GM12801 (cell line): ENCODE measurements around the gene FGF14.

Source experiments
- CTCF ChIP-seq: IDR thresholded peaks from one replicate; pipeline ENCODE4 v1.5.1; 2011; ENCODE audit warnings: control low read depth; ENCODE audit not compliant: insufficient read length; ENCODE audit errors: extremely low read depth

Gene FGF14

GRCh38 chr13:101780211-101780610 is 621.6 kb downstream of the FGF14 start:
- no peak for TF ChIP-seq CTCF

- TF ChIP-seq CTCF = no peak
These were observed 622.7 kb downstream of the FGF14 start for GRCh38 chr13:101779147-101779546.

DNA sequence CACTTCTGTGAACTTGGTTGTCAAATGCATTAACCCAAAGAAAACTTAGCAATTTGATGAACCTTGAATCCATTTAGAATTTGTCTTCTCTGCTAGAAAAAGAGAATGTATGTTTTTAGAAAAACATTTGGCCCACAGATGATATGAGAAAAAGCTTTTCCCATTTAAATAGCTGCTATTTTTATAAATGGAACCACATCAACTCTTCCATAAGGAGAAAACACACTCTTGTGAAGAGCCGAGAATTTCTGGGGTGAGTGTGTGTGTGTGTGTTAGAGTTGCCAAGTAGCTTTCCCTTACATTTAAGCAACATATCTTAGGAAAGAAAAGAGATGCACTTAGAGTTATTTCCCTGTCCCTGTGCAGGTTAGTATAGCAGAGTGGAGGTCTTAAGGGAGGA is 626.6 kb downstream of the FGF14 start:
- TF ChIP-seq CTCF = no peak

DNA sequence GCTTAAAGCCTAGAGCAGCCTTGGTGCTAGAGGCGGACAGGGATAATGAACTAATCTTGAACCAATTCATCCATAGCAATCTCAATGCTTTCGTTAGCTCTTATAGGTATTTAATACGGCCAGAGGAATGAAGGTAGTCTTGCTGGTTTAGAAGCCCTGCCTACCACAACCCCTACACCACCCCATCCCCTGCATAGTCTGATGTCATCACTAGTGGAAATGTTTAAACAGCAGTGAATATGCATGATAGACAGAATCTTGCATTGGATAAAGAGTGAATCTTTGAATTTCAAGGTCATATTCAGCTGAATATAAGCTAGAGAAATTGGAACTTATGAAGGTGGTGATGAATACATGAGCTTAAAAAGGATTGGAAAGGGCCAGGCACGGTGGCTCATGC is 627.5 kb downstream of the FGF14 start:
- TF ChIP-seq CTCF = no peak

- no peak for TF ChIP-seq CTCF
These were observed 628.8 kb downstream of the FGF14 start for GRCh38 chr13:101773062-101773461.

DNA sequence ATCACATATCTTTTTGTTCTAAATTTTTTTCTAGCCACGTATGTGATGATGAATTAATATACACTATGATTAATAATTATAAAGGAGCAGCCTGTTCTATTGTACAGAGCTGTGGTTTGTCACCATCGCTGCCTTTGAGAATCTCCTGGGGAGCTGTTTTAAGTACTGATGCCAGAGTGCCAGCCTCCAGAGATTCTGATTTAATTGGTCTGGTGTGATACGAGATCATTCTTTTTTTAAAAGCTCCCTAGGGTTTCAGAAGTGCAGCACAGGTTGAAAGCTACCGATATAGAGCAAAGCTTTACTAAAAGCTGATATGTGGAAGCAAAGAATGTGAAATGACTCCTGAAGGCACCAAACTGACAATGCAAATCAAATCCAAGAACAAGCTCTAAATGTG is 634.7 kb downstream of the FGF14 start:
- TF ChIP-seq CTCF = no peak

DNA sequence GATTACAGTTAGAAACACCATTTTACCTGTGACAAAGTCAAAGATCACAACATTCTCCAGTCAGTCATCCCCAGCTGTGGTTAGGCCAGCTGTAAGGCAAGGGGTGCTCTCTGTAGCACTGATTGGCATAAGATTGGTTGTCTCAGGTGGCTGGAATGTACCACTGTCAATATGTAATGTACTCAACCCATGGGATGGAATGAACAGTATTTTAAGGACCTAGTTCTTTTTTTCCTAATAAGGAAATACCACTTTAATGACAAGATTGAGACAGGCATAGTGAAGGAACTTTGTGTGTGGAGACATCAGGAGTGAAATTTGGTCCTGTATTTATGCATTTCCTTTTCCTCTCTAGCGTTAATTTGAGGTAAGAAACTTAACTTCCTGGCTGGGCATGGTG is 638.7 kb downstream of the FGF14 start:
- no peak for TF ChIP-seq CTCF

- TF ChIP-seq CTCF = no peak
These were observed 644.3 kb downstream of the FGF14 start for GRCh38 chr13:101757446-101758039.
